TTC549 (cell line): ENCODE results near the gene GPR162.

Experiments used
- FAIRE-seq: peaks from 2 replicates; lab custom pipeline; 2012; peaks lifted over from hg19 to GRCh38; lab: Jason Lieb, UNC

GPR162 gene

GRCh38 chr12:6837370-6838060, 15.9 kb downstream of the GPR162 start:
- FAIRE-seq, result no peak

GRCh38 chr12:6838854-6839253, 17.2 kb downstream of the GPR162 start:
- no peak for FAIRE-seq

DNA sequence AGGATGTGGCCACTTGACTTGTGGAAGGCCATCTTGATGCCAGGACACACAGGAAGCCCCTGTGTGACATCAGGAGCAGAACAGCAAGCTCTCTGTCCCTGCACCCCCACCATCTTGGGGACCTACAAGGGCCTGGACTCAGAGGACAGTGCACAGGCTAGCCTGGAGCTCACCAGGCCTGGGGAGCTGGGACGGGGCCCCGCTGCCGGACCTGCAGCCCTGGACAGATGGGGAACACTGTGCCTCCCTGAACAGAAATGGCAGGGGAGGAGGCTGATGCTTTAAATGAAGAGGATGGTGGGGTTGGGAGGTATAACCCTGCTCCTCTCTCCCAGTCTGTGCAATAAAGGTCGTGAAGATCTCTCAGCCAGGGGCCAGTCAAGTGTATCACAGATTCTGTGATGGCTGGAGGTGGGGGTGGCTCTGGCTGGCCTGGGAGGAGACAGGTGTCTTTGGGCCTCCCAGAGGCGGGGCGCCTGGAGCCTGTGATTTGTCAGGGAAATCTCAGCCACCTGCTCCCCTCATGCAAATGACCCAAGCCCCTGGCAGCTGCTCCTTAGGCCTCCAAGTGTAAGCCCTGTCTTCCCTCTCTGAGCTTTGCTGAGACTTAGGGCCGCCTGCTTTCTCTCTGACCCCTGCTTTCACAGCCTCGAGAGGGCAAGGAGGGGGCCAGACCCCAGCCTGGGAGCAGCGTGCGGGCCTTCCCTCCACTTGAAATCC, 18.0 kb downstream of the GPR162 start:
- FAIRE-seq, result no peak

GRCh38 chr12:6840330-6840729, 18.7 kb downstream of the GPR162 start:
- FAIRE-seq, result no peak

DNA sequence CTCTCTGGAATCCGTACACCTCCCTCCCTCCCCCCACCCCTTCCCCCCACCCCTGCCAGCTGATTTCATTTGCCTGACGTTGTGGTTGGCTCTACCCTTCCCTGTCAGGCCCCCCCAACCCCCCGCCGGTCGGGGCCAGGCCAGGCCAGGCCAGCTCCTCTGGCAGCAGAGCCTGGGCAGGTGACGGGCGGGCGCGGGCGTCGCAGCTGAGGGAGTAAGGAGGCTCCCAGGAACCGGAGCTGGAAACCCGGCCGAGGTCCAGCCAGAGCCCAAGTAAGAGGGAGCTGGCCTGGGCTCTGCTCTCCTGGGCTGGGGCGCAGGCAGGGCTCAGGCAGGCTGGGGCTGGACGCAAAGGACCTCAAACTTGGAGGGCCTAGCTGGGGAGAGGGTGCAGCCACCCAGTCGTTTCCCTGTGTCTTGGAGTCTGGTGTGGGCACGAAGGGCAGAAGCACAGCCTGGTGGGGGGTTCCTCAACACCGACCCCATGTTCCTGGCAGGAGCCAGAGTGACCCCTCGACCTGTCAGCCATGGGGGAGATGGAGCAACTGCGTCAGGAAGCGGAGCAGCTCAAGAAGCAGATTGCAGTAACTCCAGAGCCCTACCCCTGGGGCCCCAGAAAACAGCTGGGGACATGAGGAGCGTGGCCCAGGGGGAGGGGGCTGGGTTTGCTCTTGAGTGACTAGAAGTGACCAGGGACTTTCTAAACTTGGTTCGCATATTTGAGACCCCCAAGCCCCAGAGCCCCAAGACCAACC, 19.3 kb downstream of the GPR162 start, which contains the start of gene GNB3:
GNB3 (plus strand) TSS at position 165 of the 755 bp plus-strand sequence; CDS start at position 528, 363 bp downstream.
- no peak for FAIRE-seq

DNA sequence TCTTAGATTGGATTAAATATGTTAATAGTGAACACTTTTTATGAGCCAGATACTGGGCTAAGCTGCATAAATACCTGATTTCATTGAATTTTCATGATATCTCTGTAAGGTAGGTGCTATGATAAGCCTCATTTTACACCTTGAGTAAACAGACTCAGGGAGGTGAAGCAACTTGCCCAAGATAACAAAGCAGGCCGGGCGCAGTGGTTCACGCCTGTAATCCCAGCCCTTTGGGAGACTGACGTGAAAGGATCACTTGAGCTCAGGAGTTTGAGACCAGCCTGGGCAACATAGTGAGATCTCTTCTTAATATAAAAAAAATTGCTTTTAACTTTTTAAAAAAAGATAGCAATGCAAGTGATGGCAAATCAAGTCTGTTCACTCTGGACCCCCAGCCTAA, 20.5 kb downstream of the GPR162 start:
- FAIRE-seq, result no peak

GRCh38 chr12:6843118-6843902, 21.7 kb downstream of the GPR162 start:
- FAIRE-seq, result no peak

GRCh38 chr12:6845395-6845794, 23.8 kb downstream of the GPR162 start:
- FAIRE-seq, result no peak

- FAIRE-seq, result no peak
Measured at GRCh38 chr12:6846316-6846869, 24.8 kb downstream of the GPR162 start.

- FAIRE-seq, result no peak
Measured at GRCh38 chr12:6847676-6848075, 26.1 kb downstream of the GPR162 start.

DNA sequence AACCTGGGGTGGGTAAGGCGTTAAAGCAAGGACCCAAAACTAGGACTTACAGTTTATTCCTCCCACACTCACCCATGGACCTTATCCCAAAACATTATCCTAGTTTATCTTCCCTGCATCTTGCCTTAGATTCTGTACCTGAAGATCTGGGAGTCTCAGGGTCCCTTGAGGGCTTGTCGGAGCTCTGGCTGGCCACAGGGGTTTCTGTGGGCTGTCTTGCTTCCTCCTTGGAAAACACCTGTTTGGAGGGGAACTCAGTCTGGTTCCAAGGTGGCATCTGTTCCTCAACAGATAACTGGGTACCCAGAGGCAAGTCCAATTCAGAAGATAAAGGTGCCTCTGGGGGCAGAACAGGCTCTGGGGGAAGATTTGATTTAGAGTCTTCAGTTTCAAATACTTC, 27.8 kb downstream of the GPR162 start:
- FAIRE-seq, result no peak

- no peak for FAIRE-seq
Measured at GRCh38 chr12:6849976-6850560, 28.4 kb downstream of the GPR162 start.

DNA sequence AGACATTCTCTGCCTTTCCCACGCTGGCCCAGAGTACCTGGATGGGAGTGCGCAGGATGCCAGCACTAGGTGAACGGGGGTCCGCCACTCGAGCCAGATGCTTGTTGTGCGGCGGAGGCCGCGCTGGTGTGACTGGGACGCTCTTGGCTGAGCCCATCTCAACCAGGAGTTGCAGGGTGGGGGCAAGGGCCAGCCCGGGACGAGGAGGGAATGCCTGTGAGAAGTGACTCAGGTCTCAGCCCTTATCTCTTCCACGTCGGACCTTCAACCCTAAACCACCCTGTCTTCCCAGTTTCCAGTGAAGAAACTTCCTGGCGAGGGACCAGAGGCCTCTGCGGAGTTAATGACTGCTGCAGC, 29.2 kb downstream of the GPR162 start:
- no peak for FAIRE-seq

DNA sequence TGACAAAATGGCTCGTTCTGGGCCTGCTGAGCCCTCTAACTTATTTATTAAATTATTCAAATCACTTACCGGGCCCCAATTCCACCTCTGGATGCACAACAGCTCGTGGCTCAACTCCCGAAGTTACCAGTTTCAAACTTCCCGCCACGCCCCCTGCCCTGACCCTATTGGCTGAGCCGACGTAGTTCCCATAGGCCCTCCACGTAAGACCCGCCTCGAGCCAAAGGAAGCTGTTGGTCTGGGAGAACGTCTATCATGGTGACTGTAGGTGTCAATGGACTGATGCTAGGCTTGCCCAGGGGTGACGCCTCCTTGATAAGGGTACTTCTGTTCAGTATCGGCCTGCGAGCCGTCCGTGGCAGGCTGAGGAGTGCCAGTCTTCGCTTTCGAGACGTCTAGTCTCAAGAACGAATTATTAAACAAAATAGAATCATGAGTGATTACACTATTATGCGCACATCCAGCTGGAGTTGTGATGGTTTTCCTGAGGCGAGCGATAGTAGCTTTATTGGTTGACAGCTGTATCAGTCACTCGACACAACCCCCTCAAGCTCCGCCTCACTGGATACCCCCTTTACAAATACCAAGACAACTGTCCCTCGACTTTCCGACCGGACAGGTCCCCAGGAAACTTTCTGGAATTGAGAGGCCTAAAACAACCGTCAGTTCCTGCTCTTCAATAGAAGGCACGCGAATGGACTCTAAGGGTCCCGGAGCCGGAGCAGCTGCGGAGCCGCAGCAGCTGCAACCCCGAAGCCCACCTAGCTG, 29.7 kb downstream of the GPR162 start, which contains the start of gene CDCA3:
CDCA3 (minus strand) TSS at position 134 of the 768 bp plus-strand sequence. CDS start 334 bp downstream, outside the sequence.
- FAIRE-seq, result peak; percentile 92

DNA sequence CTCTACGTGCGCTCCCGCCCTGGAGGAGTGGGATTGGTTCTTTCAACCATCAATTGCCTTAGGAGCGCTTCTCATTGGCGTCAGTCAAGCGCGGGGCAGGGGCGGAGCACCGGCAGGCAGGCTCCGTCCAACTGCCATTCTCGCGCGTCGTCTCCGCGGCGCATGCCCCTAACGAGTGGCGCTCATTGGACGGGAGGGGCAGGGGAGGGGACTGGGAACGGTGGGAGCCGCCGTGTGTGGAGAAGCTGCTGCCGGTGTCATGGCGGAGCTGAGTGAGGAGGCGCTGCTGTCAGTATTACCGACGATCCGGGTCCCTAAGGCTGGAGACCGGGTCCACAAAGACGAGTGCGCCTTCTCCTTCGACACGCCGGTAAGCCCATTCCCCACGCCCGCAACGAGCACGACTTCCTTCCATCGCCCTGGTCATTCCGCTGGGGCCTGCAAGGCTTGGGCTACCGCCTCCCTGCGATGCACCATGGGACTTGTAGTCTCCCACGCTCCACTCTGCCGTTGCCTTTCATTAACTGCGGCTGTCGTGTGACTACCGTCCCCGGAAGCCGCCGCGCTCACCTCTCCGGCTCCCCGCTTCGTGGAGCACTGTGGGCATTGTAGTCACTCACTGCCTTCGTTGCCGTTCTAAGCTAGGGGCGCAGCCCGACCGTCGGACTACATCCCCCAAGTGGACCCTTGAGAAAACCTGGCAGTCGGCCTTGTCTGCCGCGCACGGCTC, 30.5 kb downstream of the GPR162 start, which contains the start of gene USP5:
USP5 (plus strand) TSS at position 230 of the 730 bp plus-strand sequence; CDS start at position 260, 30 bp downstream.
- FAIRE-seq, result peak; percentile 90

GRCh38 chr12:6852651-6853354, 31.2 kb downstream of the GPR162 start:
- no peak for FAIRE-seq

- FAIRE-seq, result no peak
Measured at GRCh38 chr12:6853626-6854025, 32.0 kb downstream of the GPR162 start.

- FAIRE-seq, result no peak
Measured at GRCh38 chr12:6854036-6854435, 32.4 kb downstream of the GPR162 start.

DNA sequence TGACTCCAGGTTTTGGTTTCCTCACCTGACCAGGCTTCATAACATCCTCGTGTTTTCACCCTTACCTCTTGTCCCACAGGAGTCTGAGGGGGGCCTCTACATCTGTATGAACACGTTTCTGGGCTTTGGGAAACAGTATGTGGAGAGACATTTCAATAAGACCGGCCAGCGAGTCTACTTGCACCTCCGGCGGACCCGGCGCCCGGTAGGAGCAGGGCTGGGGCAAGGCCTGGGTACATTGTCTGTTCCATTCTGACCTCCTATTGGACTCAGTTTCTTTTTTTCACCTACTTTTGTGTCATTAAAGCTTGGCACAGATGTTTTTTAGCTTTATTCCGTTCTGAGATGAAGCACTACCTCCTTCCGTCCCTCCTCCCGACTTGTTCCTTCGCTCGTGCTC, 33.7 kb downstream of the GPR162 start:
- FAIRE-seq, result no peak
